GM18511 (cell line): ENCODE data around the gene PPP1R14C.

Experiments
- ATAC-seq: cut with Tn5 transposase; IDR thresholded peaks from one replicate; pipeline ENCODE4 v1.9.1; 2021; ENCODE audit warnings: mild to moderate bottlenecking, moderate library complexity; ENCODE audit not compliant: unreplicated experiment

PPP1R14C gene

GRCh38 chr6:150267686-150268561, 125.1 kb downstream of the PPP1R14C start:
- no peak for ATAC-seq

- no peak for ATAC-seq
Measured at GRCh38 chr6:150269130-150269856, 126.4 kb downstream of the PPP1R14C start.

GRCh38 chr6:150269857-150270223, 127.0 kb downstream of the PPP1R14C start:
- no peak for ATAC-seq

GRCh38 chr6:150270330-150271052, 127.6 kb downstream of the PPP1R14C start:
- ATAC-seq, result no peak

GRCh38 chr6:150271172-150271500, 128.3 kb downstream of the PPP1R14C start:
- no peak for ATAC-seq

- ATAC-seq, result no peak
Measured at GRCh38 chr6:150271501-150272263, 128.8 kb downstream of the PPP1R14C start.

- no peak for ATAC-seq
Measured at GRCh38 chr6:150272264-150272975, 129.6 kb downstream of the PPP1R14C start.

- ATAC-seq, result no peak
Measured at GRCh38 chr6:150272976-150273315, 130.1 kb downstream of the PPP1R14C start.

GRCh38 chr6:150273457-150274309, 130.8 kb downstream of the PPP1R14C start:
- ATAC-seq, result peak; percentile 56

- no peak for ATAC-seq
Measured at GRCh38 chr6:150275489-150275888, 132.6 kb downstream of the PPP1R14C start.

GRCh38 chr6:150276168-150276936, 133.5 kb downstream of the PPP1R14C start:
- no peak for ATAC-seq

GRCh38 chr6:150276937-150277742, 134.3 kb downstream of the PPP1R14C start:
- ATAC-seq, result no peak

- no peak for ATAC-seq
Measured at GRCh38 chr6:150279533-150279932, 136.7 kb downstream of the PPP1R14C start.

- ATAC-seq, result no peak
Measured at GRCh38 chr6:150280703-150281102, 137.9 kb downstream of the PPP1R14C start.

GRCh38 chr6:150281767-150282166, 138.9 kb downstream of the PPP1R14C start:
- no peak for ATAC-seq

- no peak for ATAC-seq
Measured at GRCh38 chr6:150282806-150283205, 140.0 kb downstream of the PPP1R14C start.

GRCh38 chr6:150286460-150286859, 143.6 kb downstream of the PPP1R14C start:
- ATAC-seq, result no peak

- ATAC-seq, result no peak
Measured at GRCh38 chr6:150286912-150287311, 144.1 kb downstream of the PPP1R14C start.
